H9 (cell line): Measurements from ENCODE around the gene MAD1L1. TPM values are rescaled to one million over a fixed set of nuclear protein-coding genes. Genes with fewer than 3 reads are reported as not detected.
A peak's percentile ranks its signal among the peaks of the same experiment; 100 is the strongest.

ENCODE experiments used
- DNase-seq: peaks from one replicate; pipeline ENCODE4 v3.0.0-alpha.2; 2017
- H2AFZ ChIP-seq: one replicate; pipeline ENCODE4 v1.6.1; 2013; ENCODE audit warnings: mild to moderate bottlenecking, low read length, control low read depth, moderate library complexity
- H2AK5ac ChIP-seq: 2 replicates; pipeline ENCODE4 v1.6.1; 2013; ENCODE audit warnings: low read length, control low read depth, mixed read lengths; ENCODE audit not compliant: insufficient read length
- H2BK120ac ChIP-seq: one replicate; pipeline ENCODE4 v1.6.1; 2013; ENCODE audit warnings: low read depth, mild to moderate bottlenecking, low read length, control low read depth, inconsistent platforms; ENCODE audit not compliant: poor library complexity, severe bottlenecking
- H2BK12ac ChIP-seq: 2 replicates; pipeline ENCODE4 v1.6.1; 2013; ENCODE audit warnings: low read length, control low read depth, mixed read lengths, low read depth; ENCODE audit not compliant: insufficient read length
- H2BK15ac ChIP-seq: 2 replicates; pipeline ENCODE4 v1.6.1; 2013; ENCODE audit warnings: low read depth, low read length, control low read depth
- H2BK20ac ChIP-seq: one replicate; pipeline ENCODE4 v1.6.1; 2013; ENCODE audit warnings: low read depth, mild to moderate bottlenecking, low read length, control low read depth, inconsistent platforms; ENCODE audit not compliant: poor library complexity, severe bottlenecking
- H2BK5ac ChIP-seq: 2 replicates; pipeline ENCODE4 v1.6.1; 2013; ENCODE audit warnings: low read length, control low read depth, mixed read lengths; ENCODE audit not compliant: insufficient read length
- H3K14ac ChIP-seq: 2 replicates; pipeline ENCODE4 v1.6.1; 2013; ENCODE audit warnings: low read length, control low read depth; ENCODE audit not compliant: insufficient read depth
- H3K18ac ChIP-seq: 2 replicates; pipeline ENCODE4 v1.6.1; 2013; ENCODE audit warnings: low read depth, mild to moderate bottlenecking, mixed read lengths, low read length, control low read depth; ENCODE audit not compliant: insufficient read length
- H3K23ac ChIP-seq: 2 replicates; pipeline ENCODE4 v1.6.1; 2013; ENCODE audit warnings: low read length, control low read depth, mixed read lengths, low read depth; ENCODE audit not compliant: insufficient read length
- H3K23me2 ChIP-seq: 2 replicates; pipeline ENCODE4 v1.6.1; 2013; ENCODE audit warnings: low read depth, mild to moderate bottlenecking, mixed read lengths, low read length, control low read depth; ENCODE audit not compliant: insufficient read length, poor library complexity, severe bottlenecking
- H3K27ac ChIP-seq: 2 replicates; pipeline ENCODE4 v1.5.1; 2013; ENCODE audit warnings: low read length, control low read depth, mixed read lengths, low read depth; ENCODE audit not compliant: insufficient read length
- H3K27me3 ChIP-seq: 2 replicates; pipeline ENCODE4 v1.6.1; 2013; ENCODE audit warnings: low read length, control low read depth, inconsistent platforms; ENCODE audit not compliant: insufficient read depth
- H3K4ac ChIP-seq: 2 replicates; pipeline ENCODE4 v1.6.1; 2013; ENCODE audit warnings: low read depth, mild to moderate bottlenecking, control low read depth, inconsistent platforms, low read length, moderate library complexity
- H3K4me1 ChIP-seq: 2 replicates; pipeline ENCODE4 v1.6.1; 2013; ENCODE audit warnings: low read length, control low read depth, inconsistent platforms; ENCODE audit not compliant: insufficient read depth
- H3K4me2 ChIP-seq: 2 replicates; pipeline ENCODE4 v1.6.1; 2013; ENCODE audit warnings: low read length, control low read depth, mixed read lengths; ENCODE audit not compliant: insufficient read length, insufficient read depth
- H3K56ac ChIP-seq: 2 replicates; pipeline ENCODE4 v1.6.1; 2013; ENCODE audit warnings: low read depth, mild to moderate bottlenecking, mixed read lengths, low read length, control low read depth; ENCODE audit not compliant: insufficient read length
- H3K79me1 ChIP-seq: 2 replicates; pipeline ENCODE4 v1.6.1; 2013; ENCODE audit warnings: low read depth, mild to moderate bottlenecking, moderate library complexity, low read length, control low read depth, inconsistent platforms; ENCODE audit not compliant: insufficient read depth, poor library complexity, severe bottlenecking
- H3K79me2 ChIP-seq: 2 replicates; pipeline ENCODE4 v1.6.1; 2013; ENCODE audit warnings: low read length, control low read depth, inconsistent platforms; ENCODE audit not compliant: insufficient read depth
- H3K9ac ChIP-seq: 2 replicates; pipeline ENCODE4 v1.6.1; 2013; ENCODE audit warnings: low read length, control low read depth, mixed read lengths; ENCODE audit not compliant: insufficient read length; ENCODE audit errors: extremely low read depth
- H3K9me3 ChIP-seq: one replicate; pipeline ENCODE4 v1.6.1; 2013; ENCODE audit warnings: low read depth, low read length, inconsistent platforms; ENCODE audit not compliant: control insufficient read depth
- H3T11ph ChIP-seq: one replicate; pipeline ENCODE4 v1.6.1; 2013; ENCODE audit warnings: mild to moderate bottlenecking, low read length, control low read depth, inconsistent platforms
- H4K20me1 ChIP-seq: one replicate; pipeline ENCODE4 v1.6.1; 2013; ENCODE audit not compliant: control insufficient read depth, insufficient read length, insufficient read depth
- H4K5ac ChIP-seq: 2 replicates; pipeline ENCODE4 v1.6.1; 2013; ENCODE audit warnings: low read depth, mild to moderate bottlenecking, mixed read lengths, low read length, control low read depth; ENCODE audit not compliant: insufficient read length
- H4K8ac ChIP-seq: replicated peaks from 2 replicates; pipeline ENCODE4 v1.6.1; 2013; ENCODE audit warnings: low read length, control low read depth, mixed read lengths, low read depth; ENCODE audit not compliant: insufficient read length
- H4K91ac ChIP-seq: 2 replicates; pipeline ENCODE4 v1.6.1; 2013; ENCODE audit warnings: low read depth, mild to moderate bottlenecking, moderate library complexity, mixed read lengths, low read length, control low read depth; ENCODE audit not compliant: insufficient read length
- H3K27ac Mint-ChIP-seq, 3 experiments: 2 replicates in 2 of 3; 3 replicates in 1 of 3; pipeline ENCODE4 v1.8.0; 2020 to 2021; ENCODE audit warnings: mixed read lengths in 3 of 3, mild to moderate bottlenecking in 1 of 3, moderate library complexity in 1 of 3
- H3K27me3 Mint-ChIP-seq: 2 replicates; pipeline ENCODE4 v1.8.0; 2021; ENCODE audit warnings: low read depth, mild to moderate bottlenecking, moderate library complexity, mixed read lengths
- H3K36me3 Mint-ChIP-seq, 3 experiments: 2 replicates in 2 of 3; 3 replicates in 1 of 3; pipeline ENCODE4 v1.8.0; 2020 to 2021; ENCODE audit warnings: low read depth in 3 of 3, mixed read lengths in 3 of 3; ENCODE audit not compliant: insufficient read depth in 1 of 3
- H3K4me1 Mint-ChIP-seq, 2 experiments: 2 replicates each; pipeline ENCODE4 v1.8.0; 2020; ENCODE audit warnings: mixed read lengths in 2 of 2
- H3K4me3 Mint-ChIP-seq, 2 experiments: 2 replicates in 1 of 2; 3 replicates in 1 of 2; pipeline ENCODE4 v1.8.0; 2020 to 2021; ENCODE audit warnings: mild to moderate bottlenecking in 2 of 2, mixed read lengths in 2 of 2, moderate library complexity in 1 of 2
- H3K9me3 Mint-ChIP-seq, 2 experiments: 2 replicates in 1 of 2; 3 replicates in 1 of 2; pipeline ENCODE4 v1.8.0; 2020; ENCODE audit warnings: mild to moderate bottlenecking in 2 of 2, mixed read lengths in 2 of 2, moderate library complexity in 1 of 2
- CTCF ChIP-seq: fragments of 200-600 bp; sonication (generic); conservative IDR thresholded peaks from 3 replicates; pipeline ENCODE4 v1.8.0; 2021; ENCODE audit warnings: antibody characterized with exemption, mild to moderate bottlenecking
- WGBS: extraction: QIAGEN DNeasy Blood & Tissue Kit; methylation state at CpG from one replicate; pipeline ENCODE4 v1.1.7; 2013; ENCODE audit warnings: missing lambda C conversion rate, low lambda C conversion rate, mixed read lengths; ENCODE audit not compliant: insufficient read length; ENCODE audit errors: extremely low coverage; 5-methylcytosine and 5-hydroxymethylcytosine counted together
- total RNA-seq: library from RNA; stranded (reverse); gene quantifications from 2 replicates; pipeline ENCODE4 v1.2.1, GENCODE V29; 2021

MAD1L1 gene
- total RNA-seq, 1 experiment from 2014 or later = 39.0 TPM

- Histone ChIP-seq H3K23me2 (no peaks in the 10 kb centered on the region), H4K91ac (no peak overlapping the region), H3K4me2 (no peak overlapping the region), H3K23ac (no peak overlapping the region), H3K14ac (no peak overlapping the region; the same call in 1 of the 2 replicates), H2BK120ac (no peak overlapping the region), H4K20me1 (no peaks in the 10 kb centered on the region), H3T11ph (no peak overlapping the region), H3K9ac (no peak overlapping the region), H3K18ac (no peak overlapping the region), H3K4ac (no peak overlapping the region), H3K79me2 (no peaks in the 10 kb centered on the region), H3K4me1 (no peaks in the 10 kb centered on the region), H2AFZ (no peak overlapping the region), H4K8ac (no peak overlapping the region), H2BK15ac (no peak overlapping the region), H3K56ac (no peak overlapping the region), H3K79me1 (no peaks in the 10 kb centered on the region), H2BK20ac (no peak overlapping the region), H2BK12ac (no peak overlapping the region), H3K27me3 (no peaks in the 10 kb centered on the region), H3K27ac (no peak overlapping the region), H3K9me3 (no peaks in the 10 kb centered on the region), H4K5ac (no peak overlapping the region), H2AK5ac (no peak overlapping the region), H2BK5ac (no peak overlapping the region)
- WGBS = no CpG with 5 or more reads among the region's 14 CpGs
- H3K27me3 Mint-ChIP-seq = no peaks in the 10 kb centered on the region
- peak overlapping the region; percentile 40 to 85 (median 74); a peak in 6 of 7 replicates for H3K27ac Mint-ChIP-seq
- H3K4me3 Mint-ChIP-seq = no peak overlapping the region
- no peak for DNase-seq
- H3K36me3 Mint-ChIP-seq = peaks cover 0 to 11% (median 6%) of the 10 kb centered on the region in 3 experiments; a peak in 4 of 7 replicates
- H3K9me3 Mint-ChIP-seq = no peaks in the 10 kb centered on the region
- no peak for TF ChIP-seq CTCF
- H3K4me1 Mint-ChIP-seq = peaks cover 12 to 23% of the 10 kb centered on the region in 2 experiments
Observed at GRCh38 chr7:2282185-2282751, 49.5 kb upstream of the MAD1L1 start.
